ENCODE data around the gene ACTR8.
A peak's percentile ranks its signal among the peaks of the same experiment; 100 is the strongest.

The ACTR8 gene

GRCh38 chr3:53865732-53866499 is 16.0 kb downstream of the ACTR8 start:
- DNase-seq (ENCODE audit: low read depth in 2 of 2), result no peak

- no peak for DNase-seq (ENCODE audit: low read depth in 2 of 2)
Measured at GRCh38 chr3:53863145-53863544, 18.8 kb downstream of the ACTR8 start.

GRCh38 chr3:53862241-53862640 is 19.7 kb downstream of the ACTR8 start:
- no peak for DNase-seq (ENCODE audit: low read depth in 2 of 2)

GRCh38 chr3:53860196-53860595 is 21.8 kb downstream of the ACTR8 start:
- no peak for DNase-seq (ENCODE audit: low read depth in 2 of 2)

- no peak for DNase-seq (ENCODE audit: low read depth in 2 of 2)
Measured at GRCh38 chr3:53859178-53859577, 22.8 kb downstream of the ACTR8 start.

GRCh38 chr3:53858096-53858741 is 23.7 kb downstream of the ACTR8 start:
- DNase-seq (ENCODE audit: low read depth in 2 of 2), result no peak

- DNase-seq (ENCODE audit: low read depth in 2 of 2), result no peak
Measured at GRCh38 chr3:53856964-53857363, 25.0 kb downstream of the ACTR8 start.

- no peak for DNase-seq (ENCODE audit: low read depth in 2 of 2)
Measured at GRCh38 chr3:53850895-53851294, 31.1 kb downstream of the ACTR8 start.

- DNase-seq (ENCODE audit: low read depth in 2 of 2), result no peak
Measured at GRCh38 chr3:53849916-53850315, 32.0 kb downstream of the ACTR8 start.

GRCh38 chr3:53846851-53847155 is 35.1 kb downstream of the ACTR8 start:
- no peak for DNase-seq (ENCODE audit: low read depth in 2 of 2)

- peak in 1 of 2 donors; percentile 3 for DNase-seq (ENCODE audit: low read depth in 2 of 2)
Measured at GRCh38 chr3:53846134-53846850, 35.7 kb downstream of the ACTR8 start, which contains the start of the genes CHDH and IL17RB. Gene CHDH (minus strand): TSS chr3:53846419. CDS start chr3:53824008, 22,411 bp downstream. Gene IL17RB (plus strand): TSS chr3:53846568. CDS start chr3:53846589, 21 bp downstream.

- DNase-seq (ENCODE audit: low read depth in 2 of 2), result no peak
Measured at GRCh38 chr3:53845881-53846133, 36.1 kb downstream of the ACTR8 start.

- DNase-seq (ENCODE audit: low read depth in 2 of 2), result no peak
Measured at GRCh38 chr3:53845103-53845880, 36.7 kb downstream of the ACTR8 start.

GRCh38 chr3:53844262-53845102 is 37.5 kb downstream of the ACTR8 start:
- no peak for DNase-seq (ENCODE audit: low read depth in 2 of 2)

- DNase-seq (ENCODE audit: low read depth in 2 of 2), result no peak
Measured at GRCh38 chr3:53843195-53844177, 38.5 kb downstream of the ACTR8 start.

GRCh38 chr3:53842436-53843194 is 39.3 kb downstream of the ACTR8 start:
- DNase-seq (ENCODE audit: low read depth in 2 of 2), result no peak

- DNase-seq (ENCODE audit: low read depth in 2 of 2), result no peak
Measured at GRCh38 chr3:53841296-53841695, 40.7 kb downstream of the ACTR8 start.

- DNase-seq (ENCODE audit: low read depth in 2 of 2), result no peak
Measured at GRCh38 chr3:53837331-53837730, 44.6 kb downstream of the ACTR8 start.

Measured in stimulated activated CD8-positive, alpha-beta memory T cell treated with anti-CD3 and anti-CD28 coated beads, Interleukin-2, amount 100 ng/mL, for 48 hours (primary cell).